H9 (cell line): ENCODE data around the gene HTR3D. TPM values are rescaled to one million over a fixed set of nuclear protein-coding genes. Genes with fewer than 3 reads are reported as not detected.

Experiments used
- DNase-seq: peaks from one replicate; pipeline ENCODE4 v3.0.0-alpha.2; 2017
- H2AFZ ChIP-seq: one replicate; pipeline ENCODE4 v1.6.1; 2013; ENCODE audit warnings: mild to moderate bottlenecking, low read length, control low read depth, moderate library complexity
- H2AK5ac ChIP-seq: 2 replicates; pipeline ENCODE4 v1.6.1; 2013; ENCODE audit warnings: low read length, control low read depth, mixed read lengths; ENCODE audit not compliant: insufficient read length
- H2BK120ac ChIP-seq: one replicate; pipeline ENCODE4 v1.6.1; 2013; ENCODE audit warnings: low read depth, mild to moderate bottlenecking, low read length, control low read depth, inconsistent platforms; ENCODE audit not compliant: poor library complexity, severe bottlenecking
- H2BK12ac ChIP-seq: 2 replicates; pipeline ENCODE4 v1.6.1; 2013; ENCODE audit warnings: low read length, control low read depth, mixed read lengths, low read depth; ENCODE audit not compliant: insufficient read length
- H2BK15ac ChIP-seq: 2 replicates; pipeline ENCODE4 v1.6.1; 2013; ENCODE audit warnings: low read depth, low read length, control low read depth
- H2BK20ac ChIP-seq: one replicate; pipeline ENCODE4 v1.6.1; 2013; ENCODE audit warnings: low read depth, mild to moderate bottlenecking, low read length, control low read depth, inconsistent platforms; ENCODE audit not compliant: poor library complexity, severe bottlenecking
- H2BK5ac ChIP-seq: 2 replicates; pipeline ENCODE4 v1.6.1; 2013; ENCODE audit warnings: low read length, control low read depth, mixed read lengths; ENCODE audit not compliant: insufficient read length
- H3K14ac ChIP-seq: 2 replicates; pipeline ENCODE4 v1.6.1; 2013; ENCODE audit warnings: low read length, control low read depth; ENCODE audit not compliant: insufficient read depth
- H3K18ac ChIP-seq: 2 replicates; pipeline ENCODE4 v1.6.1; 2013; ENCODE audit warnings: low read depth, mild to moderate bottlenecking, mixed read lengths, low read length, control low read depth; ENCODE audit not compliant: insufficient read length
- H3K23ac ChIP-seq: 2 replicates; pipeline ENCODE4 v1.6.1; 2013; ENCODE audit warnings: low read length, control low read depth, mixed read lengths, low read depth; ENCODE audit not compliant: insufficient read length
- H3K23me2 ChIP-seq: 2 replicates; pipeline ENCODE4 v1.6.1; 2013; ENCODE audit warnings: low read depth, mild to moderate bottlenecking, mixed read lengths, low read length, control low read depth; ENCODE audit not compliant: insufficient read length, poor library complexity, severe bottlenecking
- H3K27ac ChIP-seq: 2 replicates; pipeline ENCODE4 v1.5.1; 2013; ENCODE audit warnings: low read length, control low read depth, mixed read lengths, low read depth; ENCODE audit not compliant: insufficient read length
- H3K27me3 ChIP-seq: 2 replicates; pipeline ENCODE4 v1.6.1; 2013; ENCODE audit warnings: low read length, control low read depth, inconsistent platforms; ENCODE audit not compliant: insufficient read depth
- H3K4ac ChIP-seq: 2 replicates; pipeline ENCODE4 v1.6.1; 2013; ENCODE audit warnings: low read depth, mild to moderate bottlenecking, control low read depth, inconsistent platforms, low read length, moderate library complexity
- H3K4me1 ChIP-seq: 2 replicates; pipeline ENCODE4 v1.6.1; 2013; ENCODE audit warnings: low read length, control low read depth, inconsistent platforms; ENCODE audit not compliant: insufficient read depth
- H3K4me2 ChIP-seq: 2 replicates; pipeline ENCODE4 v1.6.1; 2013; ENCODE audit warnings: low read length, control low read depth, mixed read lengths; ENCODE audit not compliant: insufficient read length, insufficient read depth
- H3K56ac ChIP-seq: 2 replicates; pipeline ENCODE4 v1.6.1; 2013; ENCODE audit warnings: low read depth, mild to moderate bottlenecking, mixed read lengths, low read length, control low read depth; ENCODE audit not compliant: insufficient read length
- H3K79me1 ChIP-seq: 2 replicates; pipeline ENCODE4 v1.6.1; 2013; ENCODE audit warnings: low read depth, mild to moderate bottlenecking, moderate library complexity, low read length, control low read depth, inconsistent platforms; ENCODE audit not compliant: insufficient read depth, poor library complexity, severe bottlenecking
- H3K79me2 ChIP-seq: 2 replicates; pipeline ENCODE4 v1.6.1; 2013; ENCODE audit warnings: low read length, control low read depth, inconsistent platforms; ENCODE audit not compliant: insufficient read depth
- H3K9ac ChIP-seq: 2 replicates; pipeline ENCODE4 v1.6.1; 2013; ENCODE audit warnings: low read length, control low read depth, mixed read lengths; ENCODE audit not compliant: insufficient read length; ENCODE audit errors: extremely low read depth
- H3K9me3 ChIP-seq: one replicate; pipeline ENCODE4 v1.6.1; 2013; ENCODE audit warnings: low read depth, low read length, inconsistent platforms; ENCODE audit not compliant: control insufficient read depth
- H3T11ph ChIP-seq: one replicate; pipeline ENCODE4 v1.6.1; 2013; ENCODE audit warnings: mild to moderate bottlenecking, low read length, control low read depth, inconsistent platforms
- H4K20me1 ChIP-seq: one replicate; pipeline ENCODE4 v1.6.1; 2013; ENCODE audit not compliant: control insufficient read depth, insufficient read length, insufficient read depth
- H4K5ac ChIP-seq: 2 replicates; pipeline ENCODE4 v1.6.1; 2013; ENCODE audit warnings: low read depth, mild to moderate bottlenecking, mixed read lengths, low read length, control low read depth; ENCODE audit not compliant: insufficient read length
- H4K8ac ChIP-seq: replicated peaks from 2 replicates; pipeline ENCODE4 v1.6.1; 2013; ENCODE audit warnings: low read length, control low read depth, mixed read lengths, low read depth; ENCODE audit not compliant: insufficient read length
- H4K91ac ChIP-seq: 2 replicates; pipeline ENCODE4 v1.6.1; 2013; ENCODE audit warnings: low read depth, mild to moderate bottlenecking, moderate library complexity, mixed read lengths, low read length, control low read depth; ENCODE audit not compliant: insufficient read length
- H3K27ac Mint-ChIP-seq, 3 experiments: 2 replicates in 2 of 3; 3 replicates in 1 of 3; pipeline ENCODE4 v1.8.0; 2020 to 2021; ENCODE audit warnings: mixed read lengths in 3 of 3, mild to moderate bottlenecking in 1 of 3, moderate library complexity in 1 of 3
- H3K27me3 Mint-ChIP-seq: 2 replicates; pipeline ENCODE4 v1.8.0; 2021; ENCODE audit warnings: low read depth, mild to moderate bottlenecking, moderate library complexity, mixed read lengths
- H3K36me3 Mint-ChIP-seq, 3 experiments: 2 replicates in 2 of 3; 3 replicates in 1 of 3; pipeline ENCODE4 v1.8.0; 2020 to 2021; ENCODE audit warnings: low read depth in 3 of 3, mixed read lengths in 3 of 3; ENCODE audit not compliant: insufficient read depth in 1 of 3
- H3K4me1 Mint-ChIP-seq, 2 experiments: 2 replicates each; pipeline ENCODE4 v1.8.0; 2020; ENCODE audit warnings: mixed read lengths in 2 of 2
- H3K4me3 Mint-ChIP-seq, 2 experiments: 2 replicates in 1 of 2; 3 replicates in 1 of 2; pipeline ENCODE4 v1.8.0; 2020 to 2021; ENCODE audit warnings: mild to moderate bottlenecking in 2 of 2, mixed read lengths in 2 of 2, moderate library complexity in 1 of 2
- H3K9me3 Mint-ChIP-seq, 2 experiments: 2 replicates in 1 of 2; 3 replicates in 1 of 2; pipeline ENCODE4 v1.8.0; 2020; ENCODE audit warnings: mild to moderate bottlenecking in 2 of 2, mixed read lengths in 2 of 2, moderate library complexity in 1 of 2
- CTCF ChIP-seq: fragments of 200-600 bp; sonication (generic); conservative IDR thresholded peaks from 3 replicates; pipeline ENCODE4 v1.8.0; 2021; ENCODE audit warnings: antibody characterized with exemption, mild to moderate bottlenecking
- total RNA-seq: library from RNA; stranded (reverse); gene quantifications from 2 replicates; pipeline ENCODE4 v1.2.1, GENCODE V29; 2021

HTR3D gene
- total RNA-seq, 1 experiment from 2014 or later = not detected

- H3K23ac ChIP-seq = no peak overlapping the region
- no peaks in the 10 kb centered on the region for H3K27me3 Mint-ChIP-seq
- no peak overlapping the region for H3K9ac ChIP-seq
Measured at GRCh38 chr3:184062637-184063036, 31.1 kb downstream of the HTR3D start.

More at GRCh38 chr3:184062637-184063036, 31.1 kb downstream of the HTR3D start:
- no peak for DNase-seq
- Histone ChIP-seq H4K8ac (no peak overlapping the region), H4K91ac (no peak overlapping the region), H3K23me2 (no peaks in the 10 kb centered on the region), H4K20me1 (no peaks in the 10 kb centered on the region), H2BK5ac (no peak overlapping the region), H2BK120ac (no peak overlapping the region), H3K79me1 (no peaks in the 10 kb centered on the region), H3K79me2 (no peaks in the 10 kb centered on the region), H3K56ac (no peak overlapping the region), H3K4me2 (no peak overlapping the region), H4K5ac (no peak overlapping the region), H3T11ph (no peak overlapping the region), H3K27me3 (no peaks in the 10 kb centered on the region), H3K9me3 (no peaks in the 10 kb centered on the region), H3K4ac (no peak overlapping the region), H2BK12ac (no peak overlapping the region), H2AK5ac (no peak overlapping the region), H3K18ac (no peak overlapping the region), H3K4me1 (no peaks in the 10 kb centered on the region), H3K14ac (no peak overlapping the region), H3K27ac (no peak overlapping the region), H2AFZ (no peak overlapping the region), H2BK15ac (no peak overlapping the region), H2BK20ac (no peak overlapping the region)
- H3K4me1 Mint-ChIP-seq = peaks cover 5 to 8% of the 10 kb centered on the region in 2 experiments; a peak in 3 of 4 replicates
- H3K9me3 Mint-ChIP-seq = no peaks in the 10 kb centered on the region
- H3K36me3 Mint-ChIP-seq = no peaks in the 10 kb centered on the region
- no peak overlapping the region for H3K4me3 Mint-ChIP-seq
- TF ChIP-seq CTCF = no peak
- H3K27ac Mint-ChIP-seq = no peak overlapping the region
